ENCODE results near the gene CHRM5. TPM values are rescaled to one million over a fixed set of nuclear protein-coding genes. Genes with fewer than 3 reads are reported as not detected.

CHRM5 gene
- total RNA-seq, 2 donors from 2014 or later, result not detected

DNA sequence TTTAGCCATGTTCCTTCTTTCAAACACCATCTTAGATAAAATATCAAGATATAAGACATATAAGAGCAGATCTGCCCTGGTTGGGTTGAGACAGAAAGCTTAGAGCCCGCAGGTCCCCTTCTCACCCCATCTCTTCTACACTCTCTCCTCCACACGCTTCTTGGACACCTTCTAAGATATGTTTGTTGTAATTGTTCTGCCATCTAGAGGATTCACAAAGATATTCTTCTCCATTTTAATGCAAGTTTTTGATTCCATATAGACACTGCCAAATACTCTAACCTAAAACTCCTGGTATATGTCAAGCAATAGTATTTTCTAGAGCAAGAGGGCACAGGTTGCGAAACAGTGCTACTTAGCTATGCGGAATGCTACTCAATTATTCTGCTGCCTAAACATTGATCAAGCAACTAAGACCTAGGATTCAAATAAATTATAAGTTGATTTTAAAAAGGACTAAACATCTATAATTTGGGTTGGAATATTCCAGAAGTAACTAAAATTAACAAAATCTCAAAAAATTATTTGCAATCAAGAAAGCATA, 6.8 kb downstream of the CHRM5 start:
- Histone ChIP-seq H3K36me3 (no peaks in the 10 kb centered on the region), H3K9me3 (no peaks in the 10 kb centered on the region)

DNA sequence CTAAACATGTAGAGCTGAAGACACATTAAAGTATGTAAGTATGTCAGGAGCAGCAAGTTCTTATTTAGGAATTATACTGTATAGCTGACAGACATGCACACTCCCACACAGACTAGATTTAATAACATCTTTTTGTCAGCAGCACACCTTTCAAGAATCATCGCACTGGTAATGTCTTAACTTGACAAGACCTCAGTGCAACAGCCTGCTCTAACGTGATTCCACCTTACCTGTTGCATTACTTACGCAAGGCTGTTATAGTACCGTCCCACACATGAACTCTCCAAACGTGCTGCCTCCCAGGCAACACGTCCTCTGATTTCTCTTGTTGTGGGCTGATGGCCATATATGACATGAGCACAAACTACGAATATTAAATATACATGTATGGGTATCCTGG, 11.9 kb downstream of the CHRM5 start:
- TF ChIP-seq, protein P1, sequence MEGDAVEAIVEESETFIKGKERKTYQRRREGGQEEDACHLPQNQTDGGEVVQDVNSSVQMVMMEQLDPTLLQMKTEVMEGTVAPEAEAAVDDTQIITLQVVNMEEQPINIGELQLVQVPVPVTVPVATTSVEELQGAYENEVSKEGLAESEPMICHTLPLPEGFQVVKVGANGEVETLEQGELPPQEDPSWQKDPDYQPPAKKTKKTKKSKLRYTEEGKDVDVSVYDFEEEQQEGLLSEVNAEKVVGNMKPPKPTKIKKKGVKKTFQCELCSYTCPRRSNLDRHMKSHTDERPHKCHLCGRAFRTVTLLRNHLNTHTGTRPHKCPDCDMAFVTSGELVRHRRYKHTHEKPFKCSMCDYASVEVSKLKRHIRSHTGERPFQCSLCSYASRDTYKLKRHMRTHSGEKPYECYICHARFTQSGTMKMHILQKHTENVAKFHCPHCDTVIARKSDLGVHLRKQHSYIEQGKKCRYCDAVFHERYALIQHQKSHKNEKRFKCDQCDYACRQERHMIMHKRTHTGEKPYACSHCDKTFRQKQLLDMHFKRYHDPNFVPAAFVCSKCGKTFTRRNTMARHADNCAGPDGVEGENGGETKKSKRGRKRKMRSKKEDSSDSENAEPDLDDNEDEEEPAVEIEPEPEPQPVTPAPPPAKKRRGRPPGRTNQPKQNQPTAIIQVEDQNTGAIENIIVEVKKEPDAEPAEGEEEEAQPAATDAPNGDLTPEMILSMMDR (IDR thresholded peaks at IDR 0.05), result no peak
- Histone ChIP-seq H3K27ac (no peak overlapping the region), H3K9me3 (no peaks in the 10 kb centered on the region)

More for the DNA sequence above, 6.8 kb downstream of the CHRM5 start:
- Histone ChIP-seq H3K27ac (no peak overlapping the region), H3K4me1 (no peaks in the 10 kb centered on the region), H3K9ac (ENCODE audit: low read depth in 2 of 2, low read length in 2 of 2) (no peak overlapping the region), H3K27me3 (no peaks in the 10 kb centered on the region), H3K4me3 (no peak overlapping the region)
- TF ChIP-seq, protein P1 (IDR thresholded peaks at IDR 0.05), result no peak
- intact Hi-C loops (cut with DNase I), result no loop called here
- no peak for DNase-seq

DNA sequence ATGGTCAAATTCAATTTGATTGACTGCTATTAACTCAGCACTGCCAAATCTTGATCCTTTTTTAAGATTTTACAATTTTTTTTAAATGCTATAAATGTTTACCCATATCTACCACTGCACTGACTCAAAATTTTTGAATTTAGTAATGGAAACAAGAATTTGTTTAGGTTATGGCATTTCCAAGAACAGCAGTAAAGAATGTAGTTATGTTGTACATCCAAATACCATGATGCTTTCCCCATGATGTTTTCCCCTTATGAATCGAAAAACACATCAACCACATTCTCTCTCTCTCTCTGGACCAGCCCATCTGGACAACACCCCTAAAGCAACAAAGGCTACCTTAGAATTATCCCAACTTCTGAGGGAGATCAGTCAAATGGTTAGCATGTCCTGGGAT, 14.2 kb downstream of the CHRM5 start:
- intact Hi-C loops (cut with DNase I), result no loop called here
- H3K4me3 ChIP-seq, result no peak overlapping the region
- no peak overlapping the region for H3K27ac ChIP-seq
- no peaks in the 10 kb centered on the region for H3K9me3 ChIP-seq
- no peak overlapping the region for H3K9ac ChIP-seq (ENCODE audit: low read depth in 2 of 2, low read length in 2 of 2)
- TF ChIP-seq, protein P1 (IDR thresholded peaks at IDR 0.05), result no peak
- no peaks in the 10 kb centered on the region for H3K4me1 ChIP-seq
- no peaks in the 10 kb centered on the region for H3K27me3 ChIP-seq
- DNase-seq, result no peak
- no peaks in the 10 kb centered on the region for H3K36me3 ChIP-seq

More for the DNA sequence above, 11.9 kb downstream of the CHRM5 start:
- intact Hi-C loops (cut with DNase I), result no loop called here
- Histone ChIP-seq H3K9ac (ENCODE audit: low read depth in 2 of 2, low read length in 2 of 2) (no peak overlapping the region), H3K4me3 (no peak overlapping the region), H3K27me3 (no peaks in the 10 kb centered on the region), H3K36me3 (no peaks in the 10 kb centered on the region), H3K4me1 (no peaks in the 10 kb centered on the region)
- DNase-seq, result no peak

DNA sequence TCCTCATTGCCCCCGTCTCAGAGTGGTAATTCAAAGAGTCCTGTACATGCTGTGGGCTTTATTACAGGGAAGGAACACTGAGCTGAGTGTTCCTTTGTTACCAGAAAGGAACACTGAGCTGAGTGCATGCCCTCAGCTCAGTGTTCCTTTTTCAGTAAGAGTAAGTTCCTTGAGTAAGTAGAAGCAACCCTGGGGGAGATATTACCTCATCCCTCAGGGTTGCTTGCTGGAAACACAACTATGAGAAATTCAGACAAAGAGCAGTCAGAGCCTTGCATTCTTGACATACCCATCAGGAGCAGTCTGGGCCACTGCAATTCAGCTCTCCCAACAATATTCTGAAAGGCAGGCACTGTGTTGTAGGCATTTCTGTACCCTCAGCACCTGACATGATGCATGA, 17.0 kb downstream of the CHRM5 start:
- intact Hi-C loops (cut with DNase I), result no loop called here
- TF ChIP-seq, protein P1 (IDR thresholded peaks at IDR 0.05), result no peak
- no peaks in the 10 kb centered on the region for H3K27me3 ChIP-seq
- no peak overlapping the region for H3K4me3 ChIP-seq
- H3K36me3 ChIP-seq, result no peaks in the 10 kb centered on the region
- H3K9me3 ChIP-seq, result no peaks in the 10 kb centered on the region
- H3K27ac ChIP-seq, result no peak overlapping the region
- DNase-seq, result no peak
- H3K9ac ChIP-seq (ENCODE audit: low read depth in 2 of 2, low read length in 2 of 2), result no peak overlapping the region
- no peaks in the 10 kb centered on the region for H3K4me1 ChIP-seq

DNA sequence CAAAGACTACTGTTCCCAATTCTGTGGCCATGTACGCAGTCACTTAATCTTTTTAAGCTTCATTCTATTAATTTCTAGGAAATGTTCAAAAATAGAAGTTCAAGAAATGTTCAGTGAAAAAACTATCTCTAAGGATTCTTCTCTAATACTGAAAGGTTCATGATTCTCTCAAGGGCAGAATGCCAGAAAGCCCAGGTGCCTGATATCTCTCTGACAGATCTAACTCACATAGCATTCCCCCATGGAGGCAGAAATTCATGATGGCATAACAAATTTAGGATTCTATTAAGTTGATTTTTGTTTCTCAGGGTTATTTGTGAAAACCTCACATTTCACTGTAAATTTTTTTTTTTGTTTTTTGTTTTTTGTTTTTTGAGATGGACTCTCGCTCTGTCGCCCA, 17.5 kb downstream of the CHRM5 start:
- DNase-seq, result no peak
- H3K27me3 ChIP-seq, result no peaks in the 10 kb centered on the region
- H3K27ac ChIP-seq, result no peak overlapping the region
- no peak overlapping the region for H3K4me3 ChIP-seq
- H3K9me3 ChIP-seq, result no peaks in the 10 kb centered on the region
- intact Hi-C loops (cut with DNase I), result no loop called here
- TF ChIP-seq, protein P1 (IDR thresholded peaks at IDR 0.05), result no peak
- no peaks in the 10 kb centered on the region for H3K4me1 ChIP-seq
- no peak overlapping the region for H3K9ac ChIP-seq (ENCODE audit: low read depth in 2 of 2, low read length in 2 of 2)
- no peaks in the 10 kb centered on the region for H3K36me3 ChIP-seq
